HepG2 (cell line): ENCODE data around the gene TBC1D5. TPM values are rescaled to one million over a fixed set of nuclear protein-coding genes. Genes with fewer than 3 reads are reported as not detected.

Experiments used
- ATAC-seq: fragments of 200-7000 bp; cut with Tn5 transposase; 3 replicates; pipeline ENCODE4 v1.9.1; 2020; ENCODE audit warnings: mild to moderate bottlenecking, moderate library complexity
- BruUV-seq: library from RNA; stranded (reverse); fragments of 400-500 nt; replicated peaks from 2 replicates; lab custom pipeline; 2021; lab: Mats Ljungman, UMichigan
- CTCF ChIA-PET: fragments of 300-600 bp; formaldehyde crosslinking; extraction: SDS; loops from one replicate; lab custom pipeline; 2021; ENCODE audit warnings: low total read pairs, inconsistent platforms, low intra/inter-chr PET ratio; lab: Yijun Ruan, JAX
- POLR2A ChIA-PET: fragments of 350-600 bp; sonication (Branson Sonifier 250); formaldehyde crosslinking; loops from one replicate; lab custom pipeline; 2020; ENCODE audit warnings: antibody characterized with exemption, inconsistent platforms; lab: Yijun Ruan, JAX
- DNase-seq: peaks from one replicate; pipeline ENCODE4 v3.0.0-alpha.2; 2015; ENCODE audit warnings: low spot score
- FAIRE-seq: peaks from 3 replicates; lab custom pipeline; 2011; peaks lifted over from hg19 to GRCh38; lab: Jason Lieb, UNC
- H2AFZ ChIP-seq: one replicate; pipeline ENCODE4 v1.6.1; 2011; ENCODE audit warnings: low read length, inconsistent platforms
- H3K27ac ChIP-seq: fragments of 300-600 bp; 3 replicates; pipeline ENCODE4 v1.8.0; 2011; ENCODE audit warnings: mixed run types, mild to moderate bottlenecking, mixed read lengths, low read length, inconsistent platforms; ENCODE audit not compliant: insufficient read depth; ENCODE audit errors: extremely low read length
- H3K27me3 ChIP-seq, 2 experiments: fragments of 200-600 bp in 1 of 2; 2 replicates in 1 of 2; 3 replicates in 1 of 2; pipeline versions ENCODE4 v1.6.0 to v1.8.0; 2011; ENCODE audit warnings: low read length in 2 of 2, mild to moderate bottlenecking in 2 of 2, moderate library complexity in 2 of 2, inconsistent platforms in 1 of 2; ENCODE audit not compliant: insufficient read depth in 2 of 2, control insufficient read depth in 1 of 2
- H3K36me3 ChIP-seq, 2 experiments: fragments of 200-600 bp in 1 of 2; replicated peaks in 1 of 2; 2 replicates in 1 of 2; 3 replicates in 1 of 2; pipeline versions ENCODE4 v1.5.1 to v1.8.0; 2011; ENCODE audit warnings: low read length in 2 of 2, inconsistent platforms in 1 of 2; ENCODE audit not compliant: insufficient read depth in 2 of 2, control insufficient read depth in 1 of 2
- H3K4me1 ChIP-seq: 2 replicates; pipeline ENCODE4 v1.5.1; 2012; ENCODE audit warnings: low read length, inconsistent platforms; ENCODE audit not compliant: insufficient read depth
- H3K4me2 ChIP-seq: 2 replicates; pipeline ENCODE4 v1.6.0; 2011; ENCODE audit warnings: low read depth, low read length, inconsistent platforms
- H3K4me3 ChIP-seq, 3 experiments: fragments of 200-600 bp in 1 of 3; sonication (generic), shearing (Covaris generic) in 1 of 3; replicated peaks in 1 of 3; 2 replicates each; pipeline ENCODE4 v1.5.1; 2011 to 2016; ENCODE audit warnings: low read length in 3 of 3, inconsistent platforms in 2 of 3, low read depth in 2 of 3, mild to moderate bottlenecking in 2 of 3, control low read depth in 1 of 3, mixed read lengths in 1 of 3; ENCODE audit not compliant: insufficient read depth in 1 of 3
- H3K79me2 ChIP-seq: one replicate; pipeline ENCODE4 v1.6.1; 2011; ENCODE audit warnings: low read length, inconsistent platforms; ENCODE audit not compliant: insufficient read depth
- H3K9ac ChIP-seq: 2 replicates; pipeline ENCODE4 v1.6.0; 2011; ENCODE audit warnings: mild to moderate bottlenecking, low read depth, low read length, inconsistent platforms; ENCODE audit not compliant: insufficient read depth
- H3K9me3 ChIP-seq: 2 replicates; pipeline ENCODE4 v1.5.1; 2012; ENCODE audit warnings: mild to moderate bottlenecking, low read length
- H4K20me1 ChIP-seq: 2 replicates; pipeline ENCODE4 v1.6.0; 2011; ENCODE audit warnings: inconsistent platforms, mild to moderate bottlenecking, low read length, moderate library complexity; ENCODE audit not compliant: insufficient read depth
- ZBTB7B ChIP-seq: sonication (generic); formaldehyde crosslinking; IDR thresholded peaks from 2 replicates; pipeline ENCODE4 v1.4.0; 2020; ENCODE audit warnings: missing genetic modification reagents
- ZFYVE20 ChIP-seq: sonication (generic); formaldehyde crosslinking; IDR thresholded peaks from 2 replicates; pipeline ENCODE4 v1.8.0; 2023; ENCODE audit warnings: low read depth, mild to moderate bottlenecking, moderate library complexity, missing genetic modification reagents, borderline replicate concordance
- ZNF556 ChIP-seq: sonication (generic); formaldehyde crosslinking; IDR thresholded peaks from 2 replicates; pipeline ENCODE4 v1.4.0; 2020; ENCODE audit warnings: mild to moderate bottlenecking, missing genetic modification reagents, borderline replicate concordance
- WGBS: methylation state at CpG from one replicate; pipeline ENCODE4 v1.1.6; 2017; ENCODE audit warnings: low lambda C conversion rate; 5-methylcytosine and 5-hydroxymethylcytosine counted together
- in situ Hi-C: cut with HindIII; loops from 2 replicates; pipeline ENCODE4 v1.10.0; 2017; ENCODE audit warnings: low pct_unique_long_range_greater_than_20kb; ENCODE audit not compliant: extremely low pct_ligation_motif_present
- intact Hi-C: fragments of 100-400 bp; cut with micrococcal nuclease; formaldehyde crosslinking; loops from one replicate; pipeline ENCODE4 v1.10.0; 2022; ENCODE audit not compliant: unreplicated experiment
- polyA plus RNA-seq, 8 experiments: library from polyadenylated mRNA; depleted of rRNA in 3 of 8; stranded (reverse) in 7 of 8; unstranded in 1 of 8; fragments of >200 nt; fragmentation: Illumina TruSeq in 4 of 8; extraction: Trizol in 4 of 8; gene quantifications; 2 replicates each; pipeline versions ENCODE4 v1.2.1 to v1.2.3, GENCODE V29; 2011 to 2016; ENCODE audit warnings: low read depth in 4 of 8, missing spikeins in 1 of 8, mixed read lengths in 1 of 8; ENCODE audit not compliant: insufficient read depth in 1 of 8
- total RNA-seq, 5 experiments: library from RNA; depleted of rRNA; stranded (reverse); fragments of >200 nt; fragmentation: Illumina TruSeq; extraction: Trizol; gene quantifications; 2 replicates each; pipeline ENCODE4 v1.2.3, GENCODE V29; 2016; ENCODE audit warnings: low read depth in 1 of 5

The TBC1D5 gene
- total and polyA plus RNA-seq, 2 of the 13 experiments (the other 11 are each of a cell fraction or from before 2014, with no cell fraction given): 19.2 to 33.3 TPM

DNA sequence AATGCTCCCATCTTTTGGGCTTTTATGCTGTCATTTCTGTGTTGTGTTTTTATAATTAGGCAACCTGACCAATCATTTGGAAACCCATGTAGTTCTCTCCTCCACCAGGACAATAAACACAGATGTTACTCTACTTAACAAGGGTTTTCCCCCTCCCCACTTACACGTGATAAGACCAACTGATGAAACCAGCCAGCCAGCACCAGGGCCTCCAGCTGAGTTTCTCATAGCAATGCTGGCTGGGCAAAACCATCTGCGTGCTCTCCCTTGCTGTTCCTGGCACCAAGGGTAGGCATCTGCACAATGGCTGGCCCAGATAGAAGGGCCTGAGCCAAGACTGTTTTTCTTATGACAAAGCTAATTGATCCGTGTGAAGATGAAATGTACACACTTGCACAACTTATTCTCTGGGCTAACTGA is 547.2 kb downstream of the TBC1D5 start:
- H3K36me3 ChIP-seq: peaks cover 0 to 1% of the 10 kb centered on the region in 2 experiments; a peak in 1 of 5 replicates
- ATAC-seq (no peak), FAIRE-seq (no peak), DNase-seq (no peak)
- WGBS: 82% methylated on average over 3 of the region's 3 CpGs
- no peak overlapping the region for H2AFZ ChIP-seq
- CTCF ChIA-PET: no interaction called here
- in situ Hi-C loops: no loop called here
- no peak overlapping the region for H3K4me3 ChIP-seq
- no TSS peak for BruUV-seq
- POLR2A ChIA-PET: no interaction called here
- no peak overlapping the region for H3K27ac ChIP-seq
- H3K4me2 ChIP-seq: no peak overlapping the region
- no peak overlapping the region for H3K9ac ChIP-seq
- H3K27me3 ChIP-seq: no peaks in the 10 kb centered on the region; a peak in 1 of 5 replicates
- no peaks in the 10 kb centered on the region for H3K9me3 ChIP-seq
- no peaks in the 10 kb centered on the region for H3K79me2 ChIP-seq
- H3K4me1 ChIP-seq: no peaks in the 10 kb centered on the region
- no peaks in the 10 kb centered on the region for H4K20me1 ChIP-seq
- intact Hi-C loops: no loop called here
- no peak for TF ChIP-seq ZNF556 (CRISPR knock-in tag)

DNA sequence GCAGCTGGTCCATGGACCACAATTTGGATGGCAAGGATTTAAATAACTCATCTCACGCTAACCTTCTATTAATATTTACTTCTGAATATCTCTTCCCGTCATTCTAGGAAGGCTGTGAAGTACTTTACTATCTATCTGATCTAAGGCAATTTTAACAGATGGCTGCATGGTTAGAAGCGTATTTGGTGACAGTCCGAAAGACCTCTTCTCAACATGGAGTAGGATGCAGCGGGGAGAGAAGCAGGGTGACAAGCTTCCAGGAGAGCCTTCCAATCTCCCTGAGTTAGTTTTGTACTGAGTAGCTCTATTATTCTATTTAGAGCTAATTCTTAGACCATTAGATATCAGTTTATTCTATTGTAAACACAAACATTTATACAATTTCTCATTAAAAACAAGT is 548.3 kb downstream of the TBC1D5 start:
- POLR2A ChIA-PET: no interaction called here
- FAIRE-seq: no peak
- 98% methylated on average over 5 of the region's 5 CpGs for WGBS
- TF ChIP-seq ZBTB7B (CRISPR knock-in tag) (no peak), ZFYVE20 (CRISPR knock-in tag) (no peak)
- TF ChIP-seq, all 625 proteins: peak for 0
- intact Hi-C loops: no loop called here
- DNase-seq: no peak
- CTCF ChIA-PET: no interaction called here
- H2AFZ ChIP-seq: no peak overlapping the region
- BruUV-seq: no TSS peak
- no peak overlapping the region for H3K4me3 ChIP-seq
- H3K4me2 ChIP-seq: no peak overlapping the region
- H3K27ac ChIP-seq: no peak overlapping the region
- no peak overlapping the region for H3K9ac ChIP-seq
- no peaks in the 10 kb centered on the region for H4K20me1 ChIP-seq
- no peaks in the 10 kb centered on the region for H3K9me3 ChIP-seq
- no peaks in the 10 kb centered on the region; a peak in 1 of 5 replicates for H3K27me3 ChIP-seq
- H3K4me1 ChIP-seq: no peaks in the 10 kb centered on the region
- no peak for ATAC-seq
- peaks cover 0 to 1% of the 10 kb centered on the region in 2 experiments; a peak in 1 of 5 replicates for H3K36me3 ChIP-seq
- H3K79me2 ChIP-seq: no peaks in the 10 kb centered on the region
- in situ Hi-C loops: no loop called here
